Esophagus muscularis mucosa (tissue), 3 donors: ENCODE measurements around the gene MRC2.

Source experiments
- POLR2AphosphoS5 ChIP-seq, 2 donors: sonication (generic); formaldehyde crosslinking; IDR thresholded peaks; one replicate each; pipeline ENCODE4 v1.6.1; 2017; ENCODE audit warnings: antibody characterized with exemption in 2 of 2
- TF ChIP-seq, protein P1 (sequence below), 3 experiments: fragments of 200-600 bp in 2 of 3; fragments of 450-650 bp in 1 of 3; sonication (generic) in 2 of 3; IDR thresholded peaks; one replicate each; pipeline ENCODE4 v1.5.1; 2017 to 2019; ENCODE audit warnings: antibody characterized with exemption in 3 of 3, mild to moderate bottlenecking in 2 of 3, moderate library complexity in 1 of 3

GRCh38 chr17:62605588-62605987, 21.9 kb upstream of the MRC2 start:
- no peak for TF ChIP-seq POLR2AphosphoS5 (IDR thresholded peaks at IDR 0.05)
- TF ChIP-seq, protein P1, sequence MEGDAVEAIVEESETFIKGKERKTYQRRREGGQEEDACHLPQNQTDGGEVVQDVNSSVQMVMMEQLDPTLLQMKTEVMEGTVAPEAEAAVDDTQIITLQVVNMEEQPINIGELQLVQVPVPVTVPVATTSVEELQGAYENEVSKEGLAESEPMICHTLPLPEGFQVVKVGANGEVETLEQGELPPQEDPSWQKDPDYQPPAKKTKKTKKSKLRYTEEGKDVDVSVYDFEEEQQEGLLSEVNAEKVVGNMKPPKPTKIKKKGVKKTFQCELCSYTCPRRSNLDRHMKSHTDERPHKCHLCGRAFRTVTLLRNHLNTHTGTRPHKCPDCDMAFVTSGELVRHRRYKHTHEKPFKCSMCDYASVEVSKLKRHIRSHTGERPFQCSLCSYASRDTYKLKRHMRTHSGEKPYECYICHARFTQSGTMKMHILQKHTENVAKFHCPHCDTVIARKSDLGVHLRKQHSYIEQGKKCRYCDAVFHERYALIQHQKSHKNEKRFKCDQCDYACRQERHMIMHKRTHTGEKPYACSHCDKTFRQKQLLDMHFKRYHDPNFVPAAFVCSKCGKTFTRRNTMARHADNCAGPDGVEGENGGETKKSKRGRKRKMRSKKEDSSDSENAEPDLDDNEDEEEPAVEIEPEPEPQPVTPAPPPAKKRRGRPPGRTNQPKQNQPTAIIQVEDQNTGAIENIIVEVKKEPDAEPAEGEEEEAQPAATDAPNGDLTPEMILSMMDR (IDR thresholded peaks at IDR 0.05): no peak
